WTC11 (cell line): ENCODE measurements around the gene TKT.

Experiments
- ARID4B ChIP-seq: sonication (generic); formaldehyde crosslinking; IDR thresholded peaks from 2 replicates; pipeline ENCODE4 v1.8.0; 2023; ENCODE audit warnings: missing genetic modification reagents, mild to moderate bottlenecking, borderline replicate concordance
- CREB1 ChIP-seq: sonication (generic); formaldehyde crosslinking; IDR thresholded peaks from 2 replicates; pipeline ENCODE4 v1.8.0; 2023; ENCODE audit warnings: mild to moderate bottlenecking, missing genetic modification reagents
- CTCF ChIP-seq: fragments of 200-600 bp; IDR thresholded peaks from 2 replicates; pipeline ENCODE4 v1.8.0; 2022; ENCODE audit warnings: antibody characterized with exemption
- FOXP1 ChIP-seq: sonication (generic); formaldehyde crosslinking; IDR thresholded peaks from 2 replicates; pipeline ENCODE4 v1.8.0; 2022; ENCODE audit warnings: missing genetic modification reagents, mild to moderate bottlenecking, moderate library complexity, borderline replicate concordance
- GTF2I ChIP-seq: fragments of 250-450 bp; sonication (Bioruptor Pico); conservative IDR thresholded peaks from 2 replicates; pipeline ENCODE4 v1.4.0; 2021; ENCODE audit warnings: mild to moderate bottlenecking
- MYBL2 ChIP-seq: sonication (generic); formaldehyde crosslinking; IDR thresholded peaks from 2 replicates; pipeline ENCODE4 v1.8.1; 2023; ENCODE audit warnings: mild to moderate bottlenecking, moderate library complexity, missing genetic modification reagents
- TP53 ChIP-seq: sonication (generic); formaldehyde crosslinking; IDR thresholded peaks from 2 replicates; pipeline ENCODE4 v1.8.1; 2023; ENCODE audit warnings: mild to moderate bottlenecking, missing genetic modification reagents
- ZNF263 ChIP-seq: sonication (generic); formaldehyde crosslinking; IDR thresholded peaks from 2 replicates; pipeline ENCODE4 v1.8.1; 2022; ENCODE audit warnings: low read depth, mild to moderate bottlenecking, moderate library complexity, missing genetic modification reagents
- TF ChIP-seq, protein P1 (sequence below): sonication (generic); formaldehyde crosslinking; IDR thresholded peaks from 2 replicates; pipeline ENCODE4 v1.8.0; 2022; ENCODE audit warnings: mild to moderate bottlenecking, missing genetic modification reagents
- TF ChIP-seq, protein P2 (sequence below): sonication (generic); formaldehyde crosslinking; IDR thresholded peaks from 2 replicates; pipeline ENCODE4 v1.8.0; 2022; ENCODE audit warnings: mild to moderate bottlenecking, missing genetic modification reagents
- TF ChIP-seq, protein P3 (sequence below): sonication (generic); formaldehyde crosslinking; IDR thresholded peaks from 2 replicates; pipeline ENCODE4 v1.8.1; 2023; ENCODE audit warnings: mild to moderate bottlenecking, moderate library complexity, missing genetic modification reagents
- TF ChIP-seq, protein P4 (sequence below): fragments of 250-450 bp; sonication (Bioruptor Pico); IDR thresholded peaks from 2 replicates; pipeline ENCODE4 v1.9.0; 2021; ENCODE audit warnings: moderate library complexity, mild to moderate bottlenecking, inconsistent platforms, borderline replicate concordance

GRCh38 chr3:53274938-53275605 lies 19.2 kb upstream of the TKT start:
- no peak for TF ChIP-seq CTCF
- no peak for TF ChIP-seq GTF2I (CRISPR knock-in tag)
- no peak for TF ChIP-seq CREB1 (CRISPR knock-in tag)
- TF ChIP-seq, protein P1, sequence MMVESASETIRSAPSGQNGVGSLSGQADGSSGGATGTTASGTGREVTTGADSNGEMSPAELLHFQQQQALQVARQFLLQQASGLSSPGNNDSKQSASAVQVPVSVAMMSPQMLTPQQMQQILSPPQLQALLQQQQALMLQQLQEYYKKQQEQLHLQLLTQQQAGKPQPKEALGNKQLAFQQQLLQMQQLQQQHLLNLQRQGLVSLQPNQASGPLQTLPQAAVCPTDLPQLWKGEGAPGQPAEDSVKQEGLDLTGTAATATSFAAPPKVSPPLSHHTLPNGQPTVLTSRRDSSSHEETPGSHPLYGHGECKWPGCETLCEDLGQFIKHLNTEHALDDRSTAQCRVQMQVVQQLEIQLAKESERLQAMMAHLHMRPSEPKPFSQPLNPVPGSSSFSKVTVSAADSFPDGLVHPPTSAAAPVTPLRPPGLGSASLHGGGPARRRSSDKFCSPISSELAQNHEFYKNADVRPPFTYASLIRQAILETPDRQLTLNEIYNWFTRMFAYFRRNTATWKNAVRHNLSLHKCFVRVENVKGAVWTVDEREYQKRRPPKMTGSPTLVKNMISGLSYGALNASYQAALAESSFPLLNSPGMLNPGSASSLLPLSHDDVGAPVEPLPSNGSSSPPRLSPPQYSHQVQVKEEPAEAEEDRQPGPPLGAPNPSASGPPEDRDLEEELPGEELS (CRISPR knock-in tag), result no peak
- TF ChIP-seq FOXP1 (CRISPR knock-in tag), result no peak
- TF ChIP-seq, protein P2, sequence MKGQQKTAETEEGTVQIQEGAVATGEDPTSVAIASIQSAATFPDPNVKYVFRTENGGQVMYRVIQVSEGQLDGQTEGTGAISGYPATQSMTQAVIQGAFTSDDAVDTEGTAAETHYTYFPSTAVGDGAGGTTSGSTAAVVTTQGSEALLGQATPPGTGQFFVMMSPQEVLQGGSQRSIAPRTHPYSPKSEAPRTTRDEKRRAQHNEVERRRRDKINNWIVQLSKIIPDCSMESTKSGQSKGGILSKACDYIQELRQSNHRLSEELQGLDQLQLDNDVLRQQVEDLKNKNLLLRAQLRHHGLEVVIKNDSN, result no peak
- no peak for TF ChIP-seq TP53
- TF ChIP-seq MYBL2 (CRISPR knock-in tag), result no peak
- TF ChIP-seq, protein P3, sequence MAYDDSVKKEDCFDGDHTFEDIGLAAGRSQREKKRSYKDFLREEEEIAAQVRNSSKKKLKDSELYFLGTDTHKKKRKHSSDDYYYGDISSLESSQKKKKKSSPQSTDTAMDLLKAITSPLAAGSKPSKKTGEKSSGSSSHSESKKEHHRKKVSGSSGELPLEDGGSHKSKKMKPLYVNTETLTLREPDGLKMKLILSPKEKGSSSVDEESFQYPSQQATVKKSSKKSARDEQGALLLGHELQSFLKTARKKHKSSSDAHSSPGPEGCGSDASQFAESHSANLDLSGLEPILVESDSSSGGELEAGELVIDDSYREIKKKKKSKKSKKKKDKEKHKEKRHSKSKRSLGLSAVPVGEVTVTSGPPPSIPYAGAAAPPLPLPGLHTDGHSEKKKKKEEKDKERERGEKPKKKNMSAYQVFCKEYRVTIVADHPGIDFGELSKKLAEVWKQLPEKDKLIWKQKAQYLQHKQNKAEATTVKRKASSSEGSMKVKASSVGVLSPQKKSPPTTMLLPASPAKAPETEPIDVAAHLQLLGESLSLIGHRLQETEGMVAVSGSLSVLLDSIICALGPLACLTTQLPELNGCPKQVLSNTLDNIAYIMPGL (CRISPR knock-in tag), result no peak
- no peak for TF ChIP-seq ARID4B (CRISPR knock-in tag)
- no peak for TF ChIP-seq ZNF263 (CRISPR knock-in tag)
- TF ChIP-seq, protein P4, sequence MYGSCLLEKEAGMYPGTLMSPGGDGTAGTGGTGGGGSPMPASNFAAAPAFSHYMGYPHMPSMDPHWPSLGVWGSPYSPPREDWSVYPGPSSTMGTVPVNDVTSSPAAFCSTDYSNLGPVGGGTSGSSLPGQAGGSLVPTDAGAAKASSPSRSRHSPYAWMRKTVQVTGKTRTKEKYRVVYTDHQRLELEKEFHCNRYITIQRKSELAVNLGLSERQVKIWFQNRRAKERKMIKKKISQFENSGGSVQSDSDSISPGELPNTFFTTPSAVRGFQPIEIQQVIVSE (CRISPR knock-in tag), result no peak
